GM06990 (cell line): ENCODE data around the gene HIF1A.

ENCODE experiments used
- DNase-seq: peaks from one replicate; pipeline ENCODE4 v3.0.0-alpha.2; 2011; ENCODE audit not compliant: insufficient read length; ENCODE audit errors: extremely low read depth
- H3K27me3 ChIP-seq: replicated peaks from 2 replicates; pipeline ENCODE4 v1.6.0; 2011; ENCODE audit warnings: low read length; ENCODE audit not compliant: control insufficient read depth, insufficient read depth
- H3K36me3 ChIP-seq: 2 replicates; pipeline ENCODE4 v1.5.1; 2011; ENCODE audit warnings: low read length; ENCODE audit not compliant: control insufficient read depth, insufficient read depth
- H3K4me3 ChIP-seq: replicated peaks from 2 replicates; pipeline ENCODE4 v1.5.1; 2011; ENCODE audit warnings: low read depth, mild to moderate bottlenecking, control low read depth, low read length
- CTCF ChIP-seq: IDR thresholded peaks from 2 replicates; pipeline ENCODE4 v1.5.1; 2011; ENCODE audit warnings: low read length, control low read depth, mild to moderate bottlenecking, inconsistent platforms; ENCODE audit not compliant: insufficient read depth, poor library complexity, severe bottlenecking

The HIF1A gene

GRCh38 chr14:61659582-61659981, 35.7 kb upstream of the HIF1A start:
- DNase-seq = no peak
- TF ChIP-seq CTCF = no peak
- Histone ChIP-seq H3K4me3 (no peak overlapping the region), H3K27me3 (no peaks in the 10 kb centered on the region), H3K36me3 (no peaks in the 10 kb centered on the region)

DNA sequence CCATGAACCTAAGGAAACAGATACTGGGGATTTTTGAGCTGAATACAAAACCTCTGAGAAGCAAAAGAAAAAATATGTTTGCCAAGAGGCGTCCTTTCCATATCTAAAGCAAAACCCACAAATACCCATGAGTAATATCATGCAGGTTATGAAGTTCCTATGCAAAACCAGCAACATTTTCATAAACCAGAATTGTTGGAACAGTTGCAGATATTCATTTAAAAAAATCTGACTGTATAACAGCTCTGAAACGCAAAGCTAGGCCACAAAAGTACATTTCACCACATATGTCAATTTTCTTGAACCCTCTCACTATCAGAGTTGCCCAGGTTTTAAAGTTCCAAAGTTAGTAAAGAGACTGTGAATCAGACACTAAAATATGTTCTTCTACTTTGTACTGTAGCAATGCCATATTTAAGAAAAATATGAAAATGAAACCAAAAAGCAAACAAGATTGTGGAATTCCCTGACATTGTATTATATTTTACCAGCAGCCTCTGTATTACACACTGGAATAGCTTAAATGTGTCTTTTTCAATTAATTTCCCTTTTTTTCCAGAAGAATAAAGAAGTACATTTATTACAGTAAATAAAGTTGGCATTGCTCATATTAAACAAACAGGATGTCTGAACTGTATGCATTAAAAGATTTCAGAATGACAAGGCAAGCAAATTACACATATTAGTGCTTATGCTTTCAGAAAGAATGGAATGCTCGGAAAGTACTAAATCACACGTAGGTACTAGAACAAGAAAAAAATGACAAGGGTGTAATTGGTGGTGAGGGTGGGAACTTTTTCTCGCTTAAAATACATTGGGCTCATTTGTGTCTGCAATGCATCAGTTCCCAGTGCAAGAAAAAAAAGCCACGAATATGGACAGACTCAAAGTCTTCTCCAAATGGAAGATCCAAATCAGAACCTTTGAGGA, 33.6 kb upstream of the HIF1A start:
- Histone ChIP-seq H3K4me3 (peak overlapping the region; percentile 34), H3K27me3 (no peaks in the 10 kb centered on the region), H3K36me3 (no peaks in the 10 kb centered on the region)
- TF ChIP-seq CTCF = no peak
- DNase-seq = peak; percentile 56

GRCh38 chr14:61662437-61663311, 32.6 kb upstream of the HIF1A start:
- H3K27me3 ChIP-seq = no peaks in the 10 kb centered on the region
- peak; percentile 80 for DNase-seq
- H3K4me3 ChIP-seq = peak overlapping the region; percentile 45
- TF ChIP-seq CTCF = no peak
- no peaks in the 10 kb centered on the region for H3K36me3 ChIP-seq

GRCh38 chr14:61663312-61663979, 31.9 kb upstream of the HIF1A start:
- no peaks in the 10 kb centered on the region for H3K36me3 ChIP-seq
- peak overlapping the region; percentile 45; the same call in 1 of the 2 replicates for H3K4me3 ChIP-seq
- H3K27me3 ChIP-seq = no peaks in the 10 kb centered on the region
- DNase-seq = peak; percentile 62
- no peak for TF ChIP-seq CTCF

DNA sequence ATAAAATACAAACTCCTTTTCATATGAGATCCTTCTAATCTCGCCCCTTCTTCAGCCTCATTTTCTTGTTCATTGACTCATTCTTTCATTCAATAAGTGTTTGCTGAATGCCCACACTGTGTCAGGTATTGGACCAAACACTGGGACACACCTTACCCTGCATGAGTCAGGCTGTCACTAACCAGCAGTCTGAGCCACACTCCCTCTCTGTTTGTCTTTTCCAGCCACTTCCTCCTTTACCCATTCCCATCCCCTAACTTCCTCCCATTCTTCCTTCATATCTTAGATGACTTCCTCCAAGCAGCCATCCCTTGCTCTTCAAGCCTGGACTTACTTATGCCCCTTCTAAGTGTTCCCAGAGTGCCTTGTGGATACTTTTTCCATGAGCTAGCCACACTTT, 27.0 kb upstream of the HIF1A start:
- H3K27me3 ChIP-seq = no peaks in the 10 kb centered on the region
- DNase-seq = no peak
- no peak for TF ChIP-seq CTCF
- no peaks in the 10 kb centered on the region for H3K36me3 ChIP-seq
- H3K4me3 ChIP-seq = no peak overlapping the region
